H9 (cell line): ENCODE data around the gene HPSE. TPM values are rescaled to one million over a fixed set of nuclear protein-coding genes. Genes with fewer than 3 reads are reported as not detected.

Experiments used
- DNase-seq: peaks from one replicate; pipeline ENCODE4 v3.0.0-alpha.2; 2017
- H2AFZ ChIP-seq: one replicate; pipeline ENCODE4 v1.6.1; 2013; ENCODE audit warnings: mild to moderate bottlenecking, low read length, control low read depth, moderate library complexity
- H2AK5ac ChIP-seq: 2 replicates; pipeline ENCODE4 v1.6.1; 2013; ENCODE audit warnings: low read length, control low read depth, mixed read lengths; ENCODE audit not compliant: insufficient read length
- H2BK120ac ChIP-seq: one replicate; pipeline ENCODE4 v1.6.1; 2013; ENCODE audit warnings: low read depth, mild to moderate bottlenecking, low read length, control low read depth, inconsistent platforms; ENCODE audit not compliant: poor library complexity, severe bottlenecking
- H2BK12ac ChIP-seq: 2 replicates; pipeline ENCODE4 v1.6.1; 2013; ENCODE audit warnings: low read length, control low read depth, mixed read lengths, low read depth; ENCODE audit not compliant: insufficient read length
- H2BK15ac ChIP-seq: 2 replicates; pipeline ENCODE4 v1.6.1; 2013; ENCODE audit warnings: low read depth, low read length, control low read depth
- H2BK20ac ChIP-seq: one replicate; pipeline ENCODE4 v1.6.1; 2013; ENCODE audit warnings: low read depth, mild to moderate bottlenecking, low read length, control low read depth, inconsistent platforms; ENCODE audit not compliant: poor library complexity, severe bottlenecking
- H2BK5ac ChIP-seq: 2 replicates; pipeline ENCODE4 v1.6.1; 2013; ENCODE audit warnings: low read length, control low read depth, mixed read lengths; ENCODE audit not compliant: insufficient read length
- H3K14ac ChIP-seq: 2 replicates; pipeline ENCODE4 v1.6.1; 2013; ENCODE audit warnings: low read length, control low read depth; ENCODE audit not compliant: insufficient read depth
- H3K18ac ChIP-seq: 2 replicates; pipeline ENCODE4 v1.6.1; 2013; ENCODE audit warnings: low read depth, mild to moderate bottlenecking, mixed read lengths, low read length, control low read depth; ENCODE audit not compliant: insufficient read length
- H3K23ac ChIP-seq: 2 replicates; pipeline ENCODE4 v1.6.1; 2013; ENCODE audit warnings: low read length, control low read depth, mixed read lengths, low read depth; ENCODE audit not compliant: insufficient read length
- H3K23me2 ChIP-seq: 2 replicates; pipeline ENCODE4 v1.6.1; 2013; ENCODE audit warnings: low read depth, mild to moderate bottlenecking, mixed read lengths, low read length, control low read depth; ENCODE audit not compliant: insufficient read length, poor library complexity, severe bottlenecking
- H3K27ac ChIP-seq: 2 replicates; pipeline ENCODE4 v1.5.1; 2013; ENCODE audit warnings: low read length, control low read depth, mixed read lengths, low read depth; ENCODE audit not compliant: insufficient read length
- H3K27me3 ChIP-seq: 2 replicates; pipeline ENCODE4 v1.6.1; 2013; ENCODE audit warnings: low read length, control low read depth, inconsistent platforms; ENCODE audit not compliant: insufficient read depth
- H3K4ac ChIP-seq: 2 replicates; pipeline ENCODE4 v1.6.1; 2013; ENCODE audit warnings: low read depth, mild to moderate bottlenecking, control low read depth, inconsistent platforms, low read length, moderate library complexity
- H3K4me1 ChIP-seq: 2 replicates; pipeline ENCODE4 v1.6.1; 2013; ENCODE audit warnings: low read length, control low read depth, inconsistent platforms; ENCODE audit not compliant: insufficient read depth
- H3K4me2 ChIP-seq: 2 replicates; pipeline ENCODE4 v1.6.1; 2013; ENCODE audit warnings: low read length, control low read depth, mixed read lengths; ENCODE audit not compliant: insufficient read length, insufficient read depth
- H3K56ac ChIP-seq: 2 replicates; pipeline ENCODE4 v1.6.1; 2013; ENCODE audit warnings: low read depth, mild to moderate bottlenecking, mixed read lengths, low read length, control low read depth; ENCODE audit not compliant: insufficient read length
- H3K79me1 ChIP-seq: 2 replicates; pipeline ENCODE4 v1.6.1; 2013; ENCODE audit warnings: low read depth, mild to moderate bottlenecking, moderate library complexity, low read length, control low read depth, inconsistent platforms; ENCODE audit not compliant: insufficient read depth, poor library complexity, severe bottlenecking
- H3K79me2 ChIP-seq: 2 replicates; pipeline ENCODE4 v1.6.1; 2013; ENCODE audit warnings: low read length, control low read depth, inconsistent platforms; ENCODE audit not compliant: insufficient read depth
- H3K9ac ChIP-seq: 2 replicates; pipeline ENCODE4 v1.6.1; 2013; ENCODE audit warnings: low read length, control low read depth, mixed read lengths; ENCODE audit not compliant: insufficient read length; ENCODE audit errors: extremely low read depth
- H3K9me3 ChIP-seq: one replicate; pipeline ENCODE4 v1.6.1; 2013; ENCODE audit warnings: low read depth, low read length, inconsistent platforms; ENCODE audit not compliant: control insufficient read depth
- H3T11ph ChIP-seq: one replicate; pipeline ENCODE4 v1.6.1; 2013; ENCODE audit warnings: mild to moderate bottlenecking, low read length, control low read depth, inconsistent platforms
- H4K20me1 ChIP-seq: one replicate; pipeline ENCODE4 v1.6.1; 2013; ENCODE audit not compliant: control insufficient read depth, insufficient read length, insufficient read depth
- H4K5ac ChIP-seq: 2 replicates; pipeline ENCODE4 v1.6.1; 2013; ENCODE audit warnings: low read depth, mild to moderate bottlenecking, mixed read lengths, low read length, control low read depth; ENCODE audit not compliant: insufficient read length
- H4K8ac ChIP-seq: replicated peaks from 2 replicates; pipeline ENCODE4 v1.6.1; 2013; ENCODE audit warnings: low read length, control low read depth, mixed read lengths, low read depth; ENCODE audit not compliant: insufficient read length
- H4K91ac ChIP-seq: 2 replicates; pipeline ENCODE4 v1.6.1; 2013; ENCODE audit warnings: low read depth, mild to moderate bottlenecking, moderate library complexity, mixed read lengths, low read length, control low read depth; ENCODE audit not compliant: insufficient read length
- H3K27ac Mint-ChIP-seq, 3 experiments: 2 replicates in 2 of 3; 3 replicates in 1 of 3; pipeline ENCODE4 v1.8.0; 2020 to 2021; ENCODE audit warnings: mixed read lengths in 3 of 3, mild to moderate bottlenecking in 1 of 3, moderate library complexity in 1 of 3
- H3K27me3 Mint-ChIP-seq: 2 replicates; pipeline ENCODE4 v1.8.0; 2021; ENCODE audit warnings: low read depth, mild to moderate bottlenecking, moderate library complexity, mixed read lengths
- H3K36me3 Mint-ChIP-seq, 3 experiments: 2 replicates in 2 of 3; 3 replicates in 1 of 3; pipeline ENCODE4 v1.8.0; 2020 to 2021; ENCODE audit warnings: low read depth in 3 of 3, mixed read lengths in 3 of 3; ENCODE audit not compliant: insufficient read depth in 1 of 3
- H3K4me1 Mint-ChIP-seq, 2 experiments: 2 replicates each; pipeline ENCODE4 v1.8.0; 2020; ENCODE audit warnings: mixed read lengths in 2 of 2
- H3K4me3 Mint-ChIP-seq, 2 experiments: 2 replicates in 1 of 2; 3 replicates in 1 of 2; pipeline ENCODE4 v1.8.0; 2020 to 2021; ENCODE audit warnings: mild to moderate bottlenecking in 2 of 2, mixed read lengths in 2 of 2, moderate library complexity in 1 of 2
- H3K9me3 Mint-ChIP-seq, 2 experiments: 2 replicates in 1 of 2; 3 replicates in 1 of 2; pipeline ENCODE4 v1.8.0; 2020; ENCODE audit warnings: mild to moderate bottlenecking in 2 of 2, mixed read lengths in 2 of 2, moderate library complexity in 1 of 2
- CTCF ChIP-seq: fragments of 200-600 bp; sonication (generic); conservative IDR thresholded peaks from 3 replicates; pipeline ENCODE4 v1.8.0; 2021; ENCODE audit warnings: antibody characterized with exemption, mild to moderate bottlenecking
- WGBS: extraction: QIAGEN DNeasy Blood & Tissue Kit; methylation state at CpG from one replicate; pipeline ENCODE4 v1.1.7; 2013; ENCODE audit warnings: missing lambda C conversion rate, low lambda C conversion rate, mixed read lengths; ENCODE audit not compliant: insufficient read length; ENCODE audit errors: extremely low coverage; 5-methylcytosine and 5-hydroxymethylcytosine counted together
- total RNA-seq: library from RNA; stranded (reverse); gene quantifications from 2 replicates; pipeline ENCODE4 v1.2.1, GENCODE V29; 2021

The HPSE gene
- total RNA-seq, 1 experiment from 2014 or later = 2.0 TPM

GRCh38 chr4:83372931-83373330 is 38.3 kb upstream of the HPSE start:
- Histone ChIP-seq H2BK120ac (no peak overlapping the region), H4K5ac (no peak overlapping the region), H3K79me1 (no peaks in the 10 kb centered on the region), H3K9me3 (peaks cover 4% of the 10 kb centered on the region), H3K79me2 (no peaks in the 10 kb centered on the region), H3K4ac (no peak overlapping the region), H3T11ph (no peak overlapping the region), H3K27me3 (no peaks in the 10 kb centered on the region), H3K18ac (no peak overlapping the region), H3K4me2 (no peak overlapping the region), H2BK12ac (no peak overlapping the region), H3K23me2 (no peaks in the 10 kb centered on the region), H2AK5ac (no peak overlapping the region), H2BK15ac (no peak overlapping the region), H3K4me1 (no peaks in the 10 kb centered on the region), H2BK20ac (no peak overlapping the region), H4K20me1 (no peaks in the 10 kb centered on the region), H3K56ac (no peak overlapping the region), H3K14ac (no peak overlapping the region), H3K23ac (no peak overlapping the region), H2AFZ (no peak overlapping the region), H2BK5ac (no peak overlapping the region), H4K8ac (no peak overlapping the region), H3K27ac (no peak overlapping the region), H4K91ac (no peak overlapping the region), H3K9ac (no peak overlapping the region)
- no peak for TF ChIP-seq CTCF
- H3K27ac Mint-ChIP-seq = no peak overlapping the region
- no CpG with 5 or more reads among the region's 1 CpG for WGBS
- H3K4me3 Mint-ChIP-seq = no peak overlapping the region
- peaks cover 17 to 18% of the 10 kb centered on the region in 2 experiments for H3K9me3 Mint-ChIP-seq
- no peaks in the 10 kb centered on the region for H3K4me1 Mint-ChIP-seq
- peaks cover 6 to 12% (median 8%) of the 10 kb centered on the region in 3 experiments for H3K36me3 Mint-ChIP-seq
- DNase-seq = no peak
- H3K27me3 Mint-ChIP-seq = peaks cover 25% of the 10 kb centered on the region
